HG03571 (cell line): ENCODE results near the gene KRT12.

ENCODE experiments used
- ATAC-seq: cut with Tn5 transposase; IDR thresholded peaks from one replicate; pipeline ENCODE4 v1.9.1; 2021; ENCODE audit not compliant: unreplicated experiment

The KRT12 gene

GRCh38 chr17:40846515-40847144 lies 20.4 kb downstream of the KRT12 start:
- ATAC-seq = no peak

GRCh38 chr17:40844671-40845107 lies 22.3 kb downstream of the KRT12 start:
- no peak for ATAC-seq

- ATAC-seq = no peak
Observed at GRCh38 chr17:40843242-40843641, 23.8 kb downstream of the KRT12 start.

- no peak for ATAC-seq
Observed at GRCh38 chr17:40841246-40841645, 25.8 kb downstream of the KRT12 start.

- ATAC-seq = no peak
Observed at GRCh38 chr17:40839194-40839593, 27.8 kb downstream of the KRT12 start.

GRCh38 chr17:40836020-40836419 lies 31.0 kb downstream of the KRT12 start:
- ATAC-seq = no peak

- no peak for ATAC-seq
Observed at GRCh38 chr17:40833882-40834281, 33.1 kb downstream of the KRT12 start.

- ATAC-seq = no peak
Observed at GRCh38 chr17:40832840-40833239, 34.2 kb downstream of the KRT12 start.

GRCh38 chr17:40830085-40830776 lies 36.8 kb downstream of the KRT12 start:
- ATAC-seq = no peak

GRCh38 chr17:40828454-40829044 lies 38.5 kb downstream of the KRT12 start:
- no peak for ATAC-seq

GRCh38 chr17:40827746-40828453 lies 39.1 kb downstream of the KRT12 start:
- ATAC-seq = no peak

- ATAC-seq = no peak
Observed at GRCh38 chr17:40825599-40825998, 41.4 kb downstream of the KRT12 start.

- no peak for ATAC-seq
Observed at GRCh38 chr17:40824015-40824832, 42.8 kb downstream of the KRT12 start.

- no peak for ATAC-seq
Observed at GRCh38 chr17:40822132-40822812, 44.8 kb downstream of the KRT12 start, which contains the start of gene KRT10. TSS of gene KRT10 (minus strand) at chr17:40822614. CDS start at chr17:40822585, 29 bp downstream.

- no peak for ATAC-seq
Observed at GRCh38 chr17:40821536-40821935, 45.5 kb downstream of the KRT12 start.

GRCh38 chr17:40820228-40820838 lies 46.7 kb downstream of the KRT12 start:
- no peak for ATAC-seq

- no peak for ATAC-seq
Observed at GRCh38 chr17:40819528-40820125, 47.4 kb downstream of the KRT12 start.

- ATAC-seq = peak; percentile 73
Observed at GRCh38 chr17:40818733-40819527, 48.1 kb downstream of the KRT12 start.

- ATAC-seq = no peak
Observed at GRCh38 chr17:40818343-40818732, 48.7 kb downstream of the KRT12 start.
